HG03432 (cell line): ENCODE measurements around the gene MARCO.

Experiments used
- ATAC-seq: cut with Tn5 transposase; IDR thresholded peaks from one replicate; pipeline ENCODE4 v1.9.1; 2021; ENCODE audit warnings: mild to moderate bottlenecking, moderate library complexity; ENCODE audit not compliant: unreplicated experiment

MARCO gene, protein sequence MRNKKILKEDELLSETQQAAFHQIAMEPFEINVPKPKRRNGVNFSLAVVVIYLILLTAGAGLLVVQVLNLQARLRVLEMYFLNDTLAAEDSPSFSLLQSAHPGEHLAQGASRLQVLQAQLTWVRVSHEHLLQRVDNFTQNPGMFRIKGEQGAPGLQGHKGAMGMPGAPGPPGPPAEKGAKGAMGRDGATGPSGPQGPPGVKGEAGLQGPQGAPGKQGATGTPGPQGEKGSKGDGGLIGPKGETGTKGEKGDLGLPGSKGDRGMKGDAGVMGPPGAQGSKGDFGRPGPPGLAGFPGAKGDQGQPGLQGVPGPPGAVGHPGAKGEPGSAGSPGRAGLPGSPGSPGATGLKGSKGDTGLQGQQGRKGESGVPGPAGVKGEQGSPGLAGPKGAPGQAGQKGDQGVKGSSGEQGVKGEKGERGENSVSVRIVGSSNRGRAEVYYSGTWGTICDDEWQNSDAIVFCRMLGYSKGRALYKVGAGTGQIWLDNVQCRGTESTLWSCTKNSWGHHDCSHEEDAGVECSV

GRCh38 chr2:118942031-118942430 lies at the start of gene MARCO:
MARCO (plus strand) TSS chr2:118942194; CDS start chr2:118942301, 107 bp downstream.
- no peak for ATAC-seq

- ATAC-seq, result no peak
These were observed 48.9 kb upstream of the MARCO start for GRCh38 chr2:118893100-118893499.

GRCh38 chr2:118902266-118903028 lies 39.5 kb upstream of the MARCO start:
- no peak for ATAC-seq

- ATAC-seq, result no peak
These were observed 39.0 kb upstream of the MARCO start for GRCh38 chr2:118903029-118903351.

GRCh38 chr2:118903551-118904479 lies 38.2 kb upstream of the MARCO start:
- ATAC-seq, result no peak

GRCh38 chr2:118905206-118905605 lies 36.8 kb upstream of the MARCO start:
- no peak for ATAC-seq

DNA sequence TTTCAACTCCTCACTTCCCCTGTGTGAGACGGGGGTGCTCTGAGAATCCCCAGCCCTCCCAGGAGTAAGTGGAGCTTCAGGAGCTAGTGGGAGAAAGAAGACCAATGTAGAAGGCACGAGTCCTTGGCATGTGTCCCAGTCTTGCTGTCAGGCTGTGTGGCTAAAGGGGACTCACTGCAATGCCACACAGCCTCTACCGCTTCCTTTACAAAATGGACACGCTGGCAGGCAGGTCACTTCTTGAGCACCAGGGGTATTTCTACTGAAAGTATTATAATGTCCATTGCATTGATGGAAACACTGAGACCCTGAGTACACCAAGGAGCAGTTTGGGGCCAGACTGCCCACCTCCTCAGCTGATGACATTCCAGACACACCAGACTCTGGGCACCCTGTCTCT lies 35.8 kb upstream of the MARCO start:
- ATAC-seq, result no peak

DNA sequence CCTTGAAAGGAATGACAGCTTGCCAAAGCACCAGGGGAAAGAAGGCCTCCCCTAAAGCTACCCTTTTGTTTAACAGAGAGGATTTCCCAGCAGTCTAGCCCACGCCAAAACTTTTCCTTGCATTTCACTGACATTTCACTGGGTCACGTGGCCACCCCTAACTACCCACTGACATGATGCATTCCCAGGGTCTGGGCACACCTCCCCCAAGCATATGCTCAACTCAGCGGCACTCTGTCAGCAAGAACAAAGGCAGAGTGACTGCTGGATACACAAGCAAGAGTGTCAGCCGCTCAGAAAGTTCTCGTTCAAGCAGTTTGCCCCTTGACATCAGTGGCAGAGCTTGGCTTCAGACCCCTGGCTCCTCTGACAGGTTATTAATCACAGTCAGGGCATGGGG lies 34.2 kb upstream of the MARCO start:
- ATAC-seq, result no peak

DNA sequence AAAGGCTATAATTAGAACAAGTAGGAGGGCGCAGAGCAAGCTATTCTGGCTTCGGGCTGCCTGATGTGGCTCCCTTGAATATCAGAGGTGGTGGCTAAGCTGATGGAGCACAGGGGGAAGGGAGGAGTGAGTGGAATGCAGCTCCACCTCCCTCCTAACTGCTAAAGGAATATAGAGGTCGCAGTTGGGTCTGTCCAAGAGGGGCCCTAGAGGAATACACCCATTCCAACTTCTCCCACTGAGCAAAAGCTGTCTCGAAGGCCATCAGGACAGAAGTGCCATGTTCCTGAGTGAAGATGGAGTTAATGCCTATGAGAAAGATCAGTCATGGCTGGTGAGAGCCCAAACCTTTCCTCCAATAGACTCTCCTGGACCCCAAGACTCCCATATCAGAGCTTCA lies 32.8 kb upstream of the MARCO start:
- no peak for ATAC-seq

DNA sequence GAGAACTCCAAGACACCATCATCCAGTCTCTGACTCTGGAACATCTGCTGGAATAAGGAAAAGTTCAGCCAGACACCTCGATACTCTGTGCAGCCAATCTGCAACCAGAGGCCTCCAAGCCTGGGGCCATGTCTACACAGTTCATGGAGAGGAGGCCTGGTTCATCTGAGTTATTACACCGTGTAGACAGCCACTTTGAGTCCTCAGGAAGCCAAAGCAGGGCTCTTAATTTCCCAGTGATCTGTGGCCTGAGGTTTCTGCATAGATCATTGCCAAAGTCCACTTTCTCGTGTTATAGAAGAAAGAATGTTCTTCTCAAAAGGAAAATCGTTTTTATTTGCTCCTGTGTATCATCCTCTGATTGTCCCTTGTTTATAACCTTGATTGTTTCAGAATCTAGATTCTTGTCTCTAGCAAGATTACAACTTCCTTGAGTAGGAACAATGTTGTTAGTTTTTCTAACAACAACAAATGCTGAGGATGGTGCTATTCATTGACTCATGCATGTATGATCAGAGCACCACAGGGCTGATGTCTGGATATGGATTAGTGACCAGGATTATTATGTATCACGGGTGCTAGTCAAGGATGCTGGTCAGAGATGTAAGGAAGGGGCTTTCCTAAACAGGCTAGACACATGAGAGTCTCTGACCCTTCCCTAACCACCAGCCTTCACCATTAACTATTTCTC lies 30.7 kb upstream of the MARCO start:
- no peak for ATAC-seq

- no peak for ATAC-seq
These were observed 30.1 kb upstream of the MARCO start for GRCh38 chr2:118911936-118912335.

GRCh38 chr2:118913131-118913802 lies 28.7 kb upstream of the MARCO start:
- ATAC-seq, result no peak

DNA sequence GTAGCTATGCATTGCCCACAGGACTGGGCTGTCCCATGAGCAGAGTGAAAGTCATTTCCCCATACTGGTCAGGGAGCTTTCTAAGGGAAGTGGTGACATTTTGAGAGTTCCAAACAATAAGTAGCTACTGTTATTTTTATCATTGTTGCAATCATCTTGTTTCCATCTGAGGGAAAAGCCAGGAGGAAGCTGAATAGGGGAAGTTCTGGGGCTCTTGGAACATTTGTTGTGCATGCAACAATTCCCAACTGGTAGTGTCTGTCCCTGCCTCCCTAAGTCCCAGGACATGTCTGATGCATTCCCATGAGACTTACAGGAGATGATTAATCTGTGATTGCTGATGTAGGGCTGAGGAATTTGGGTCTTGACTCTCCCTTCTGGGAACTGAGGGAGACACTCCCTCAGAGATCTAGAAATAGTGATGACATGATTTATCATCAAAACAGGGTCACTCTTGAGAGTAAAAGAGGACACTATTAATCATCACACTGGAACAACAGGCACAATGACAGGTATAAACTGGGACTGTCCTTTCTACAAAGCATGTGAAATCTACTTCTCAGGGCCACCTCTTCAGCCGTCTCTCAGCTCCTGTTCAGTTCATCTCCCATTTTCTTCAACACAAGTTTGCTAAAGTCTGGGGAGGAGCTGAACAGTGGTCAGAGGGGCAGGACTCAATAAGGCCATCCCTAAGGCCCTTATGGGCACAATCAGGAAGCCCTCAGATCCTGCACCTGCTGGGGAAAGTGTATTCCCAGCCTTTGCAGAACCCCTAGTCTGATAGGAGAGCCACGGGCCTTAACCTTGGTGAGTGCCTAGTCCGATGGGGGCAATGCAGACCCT lies 28.0 kb upstream of the MARCO start:
- ATAC-seq, result no peak

GRCh38 chr2:118914721-118915453 lies 27.1 kb upstream of the MARCO start:
- ATAC-seq, result no peak

GRCh38 chr2:118918017-118918416 lies 24.0 kb upstream of the MARCO start:
- no peak for ATAC-seq

- ATAC-seq, result no peak
These were observed 20.3 kb upstream of the MARCO start for GRCh38 chr2:118921646-118922045.

DNA sequence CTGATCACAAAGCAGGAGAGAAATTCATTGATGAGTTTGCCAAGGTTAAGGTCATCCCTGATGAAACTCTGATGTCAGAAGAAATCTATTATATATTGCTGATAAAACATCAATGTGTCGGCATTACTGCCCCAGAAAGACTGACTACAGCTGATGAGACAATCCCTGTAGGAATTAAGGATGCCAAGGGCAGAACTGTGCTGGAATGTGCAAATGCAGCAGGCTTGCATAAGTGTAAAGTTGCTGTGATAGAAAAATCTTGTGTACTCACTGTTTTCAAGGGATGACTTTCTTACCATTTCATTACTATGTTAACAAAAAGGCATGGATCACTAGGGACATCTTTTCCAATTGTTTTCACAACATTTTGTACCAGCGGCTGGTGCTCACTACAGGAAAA lies 19.7 kb upstream of the MARCO start:
- no peak for ATAC-seq

- no peak for ATAC-seq
These were observed 18.6 kb upstream of the MARCO start for GRCh38 chr2:118923371-118923770.
